IMR-90 (cell line): ENCODE results near the gene ALDH3A2. TPM values are rescaled to one million over a fixed set of nuclear protein-coding genes. Genes with fewer than 3 reads are reported as not detected.
A peak's percentile ranks its signal among the peaks of the same experiment; 100 is the strongest.

Experiments used
- ATAC-seq: fragments of 200-7000 bp; cut with Tn5 transposase; 2 replicates; pipeline ENCODE4 v1.9.1; 2020; ENCODE audit warnings: low read depth, mild to moderate bottlenecking, moderate library complexity
- BruUV-seq: library from RNA; stranded (reverse); fragments of 400-500 nt; replicated peaks from 2 replicates; lab custom pipeline; 2021; lab: Mats Ljungman, UMichigan
- CTCF ChIA-PET: fragments of 300-600 bp; formaldehyde crosslinking; extraction: SDS; loops from one replicate; lab custom pipeline; 2021; ENCODE audit warnings: antibody characterized with exemption; lab: Yijun Ruan, JAX
- POLR2A ChIA-PET: fragments of 300-600 bp; sonication (Branson Sonifier 250); formaldehyde crosslinking; loops from one replicate; lab custom pipeline; 2022; ENCODE audit warnings: antibody characterized with exemption; ENCODE audit not compliant: unreplicated experiment; lab: Charles Lee
- DNase-seq: peaks from one replicate; pipeline ENCODE4 v3.0.0; 2013
- H2AFZ ChIP-seq: replicated peaks from 2 replicates; pipeline ENCODE3; 2013; ENCODE audit warnings: low read length, mild to moderate bottlenecking; ENCODE audit not compliant: poor library complexity
- H2AK5ac ChIP-seq: 2 replicates; pipeline ENCODE4 v1.6.1; 2013; ENCODE audit warnings: low read depth, low read length, inconsistent platforms
- H2AK9ac ChIP-seq: replicated peaks from 2 replicates; pipeline ENCODE3; 2013; ENCODE audit warnings: mild to moderate bottlenecking, low read depth, low read length, moderate library complexity; ENCODE audit not compliant: poor library complexity
- H2BK120ac ChIP-seq: 2 replicates; pipeline ENCODE4 v1.6.1; 2013; ENCODE audit warnings: low read depth, low read length, inconsistent platforms
- H2BK15ac ChIP-seq: 3 replicates; pipeline ENCODE4 v1.6.1; 2013; ENCODE audit warnings: low read depth, low read length, inconsistent platforms
- H2BK20ac ChIP-seq: 2 replicates; pipeline ENCODE4 v1.6.1; 2013; ENCODE audit warnings: low read depth, mild to moderate bottlenecking, inconsistent platforms, low read length, moderate library complexity
- H2BK5ac ChIP-seq: 2 replicates; pipeline ENCODE4 v1.6.1; 2013; ENCODE audit warnings: mild to moderate bottlenecking, low read depth, low read length, inconsistent platforms; ENCODE audit not compliant: poor library complexity, severe bottlenecking
- H3K14ac ChIP-seq: replicated peaks from 2 replicates; pipeline ENCODE4 v1.6.1; 2013; ENCODE audit warnings: low read depth, low read length, inconsistent platforms
- H3K18ac ChIP-seq: 2 replicates; pipeline ENCODE4 v1.6.1; 2013; ENCODE audit warnings: low read depth, low read length, control low read depth
- H3K23ac ChIP-seq: 2 replicates; pipeline ENCODE4 v1.6.1; 2013; ENCODE audit warnings: low read depth, low read length, inconsistent platforms
- H3K27ac ChIP-seq: 2 replicates; pipeline ENCODE4 v1.5.1; 2013; ENCODE audit warnings: mild to moderate bottlenecking, control low read depth, low read length; ENCODE audit not compliant: insufficient read depth
- H3K27me3 ChIP-seq: 2 replicates; pipeline ENCODE4 v1.6.1; 2013; ENCODE audit warnings: low read length; ENCODE audit not compliant: control insufficient read depth, insufficient read depth
- H3K36me3 ChIP-seq: 2 replicates; pipeline ENCODE4 v1.6.1; 2013; ENCODE audit warnings: low read length, mixed read lengths; ENCODE audit not compliant: control insufficient read depth, insufficient read depth
- H3K4ac ChIP-seq: 2 replicates; pipeline ENCODE4 v1.6.1; 2013; ENCODE audit warnings: low read depth, low read length, inconsistent platforms
- H3K4me1 ChIP-seq: 2 replicates; pipeline ENCODE4 v1.6.1; 2013; ENCODE audit warnings: low read length, mixed read lengths; ENCODE audit not compliant: control insufficient read depth, insufficient read depth
- H3K4me2 ChIP-seq: 2 replicates; pipeline ENCODE4 v1.6.1; 2013; ENCODE audit warnings: low read depth, mild to moderate bottlenecking, control low read depth, low read length, moderate library complexity
- H3K4me3 ChIP-seq: 2 replicates; pipeline ENCODE4 v1.5.1; 2013; ENCODE audit warnings: low read depth, mild to moderate bottlenecking, control low read depth, low read length, moderate library complexity; ENCODE audit not compliant: insufficient read depth
- H3K56ac ChIP-seq: 2 replicates; pipeline ENCODE4 v1.6.1; 2013; ENCODE audit warnings: low read length, inconsistent platforms; ENCODE audit not compliant: insufficient read depth; ENCODE audit errors: extremely low read depth
- H3K79me1 ChIP-seq, 2 experiments: 2 replicates each; pipeline ENCODE4 v1.6.1; 2013; ENCODE audit warnings: low read length in 2 of 2, inconsistent platforms in 1 of 2, low read depth in 1 of 2
- H3K9ac ChIP-seq: 2 replicates; pipeline ENCODE4 v1.6.1; 2013; ENCODE audit warnings: low read depth, low read length, control low read depth
- H3K9me1 ChIP-seq: 2 replicates; pipeline ENCODE4 v1.6.1; 2013; ENCODE audit warnings: low read length, inconsistent platforms; ENCODE audit not compliant: insufficient read depth
- H3K9me3 ChIP-seq: 2 replicates; pipeline ENCODE4 v1.6.1; 2013; ENCODE audit warnings: low read length; ENCODE audit not compliant: control insufficient read depth, insufficient read depth
- H4K20me1 ChIP-seq: 2 replicates; pipeline ENCODE4 v1.6.1; 2013; ENCODE audit warnings: low read length, inconsistent platforms; ENCODE audit not compliant: insufficient read depth
- H4K5ac ChIP-seq: 2 replicates; pipeline ENCODE4 v1.6.1; 2013; ENCODE audit warnings: mild to moderate bottlenecking, low read depth, low read length, control low read depth
- H4K8ac ChIP-seq, 2 experiments: 2 replicates each; pipeline ENCODE4 v1.6.1; 2013; ENCODE audit warnings: low read depth in 2 of 2, low read length in 2 of 2, control low read depth in 1 of 2, inconsistent platforms in 1 of 2
- H4K91ac ChIP-seq: 2 replicates; pipeline ENCODE4 v1.6.1; 2013; ENCODE audit warnings: low read depth, low read length, inconsistent platforms; ENCODE audit not compliant: insufficient read depth
- CEBPB ChIP-seq: IDR thresholded peaks from 2 replicates; pipeline ENCODE4 v1.6.1; 2012; ENCODE audit warnings: low read depth, low read length, improper control_type of control experiment
- CHD1 ChIP-seq: IDR thresholded peaks from 2 replicates; pipeline ENCODE4 v1.6.1; 2012; ENCODE audit warnings: low read depth, low read length, improper control_type of control experiment
- CTCF ChIP-seq: conservative IDR thresholded peaks from 2 replicates; pipeline ENCODE4 v1.5.1; 2012; ENCODE audit warnings: mild to moderate bottlenecking, low read depth, low read length, improper control_type of control experiment
- FOS ChIP-seq: fragments of 150-350 bp; IDR thresholded peaks from 2 replicates; pipeline ENCODE4 v1.6.1; 2016; ENCODE audit warnings: low read depth, low read length
- MAFK ChIP-seq: IDR thresholded peaks from 2 replicates; pipeline ENCODE4 v1.6.1; 2012; ENCODE audit warnings: low read depth, low read length, improper control_type of control experiment
- MXI1 ChIP-seq: IDR thresholded peaks from 2 replicates; pipeline ENCODE4 v1.6.1; 2012; ENCODE audit warnings: low read depth, mild to moderate bottlenecking, low read length, moderate library complexity, borderline replicate concordance
- NFE2L2 ChIP-seq: fragments of 150-350 bp; IDR thresholded peaks from 2 replicates; pipeline ENCODE4 v1.6.1; 2016; ENCODE audit warnings: low read depth, mild to moderate bottlenecking, low read length
- POLR2A ChIP-seq: IDR thresholded peaks from 2 replicates; pipeline ENCODE4 v1.6.1; 2012; ENCODE audit warnings: mild to moderate bottlenecking, low read depth, low read length
- RAD21 ChIP-seq: IDR thresholded peaks from 2 replicates; pipeline ENCODE4 v1.6.1; 2012; ENCODE audit warnings: low read length, improper control_type of control experiment
- RFX5 ChIP-seq: IDR thresholded peaks from 2 replicates; pipeline ENCODE4 v1.8.0; 2012; ENCODE audit warnings: low read depth, mild to moderate bottlenecking, low read length, moderate library complexity
- USF2 ChIP-seq: fragments of 150-350 bp; IDR thresholded peaks from 2 replicates; pipeline ENCODE4 v1.6.1; 2017; ENCODE audit warnings: mild to moderate bottlenecking, antibody characterized with exemption, low read length, low read depth
- WGBS, 2 experiments: methylation state at CpG; one replicate each; pipeline versions ENCODE4 v1.1.5 to v1.1.7; 2013; ENCODE audit warnings: missing lambda C conversion rate in 2 of 2; ENCODE audit not compliant: insufficient read length in 1 of 2; ENCODE audit errors: extremely low coverage in 2 of 2; 5-methylcytosine and 5-hydroxymethylcytosine counted together
- dilution Hi-C: fragments of 300-500 bp; cut with HindIII; formaldehyde crosslinking; loops from one replicate; pipeline ENCODE4 v1.14.3; 2018; ENCODE audit warnings: low sequenced_read_pairs; ENCODE audit not compliant: unreplicated experiment
- in situ Hi-C: fragments of 300-500 bp; cut with MboI; formaldehyde crosslinking; loops from 3 replicates; pipeline ENCODE4 v1.14.3; 2019; ENCODE audit warnings: low sequenced_read_pairs, inconsistent platforms, mixed read lengths
- intact Hi-C: fragments of 100-400 bp; cut with micrococcal nuclease; formaldehyde crosslinking; loops from 2 replicates; pipeline ENCODE4 v1.10.0; 2022
- polyA plus RNA-seq, 3 experiments: library from polyadenylated mRNA; depleted of rRNA; stranded (reverse); fragments of >200 nt; gene quantifications; 2 replicates each; pipeline ENCODE4 v1.2.3, GENCODE V29; 2012; ENCODE audit warnings: low replicate concordance in 1 of 3
- total RNA-seq: library from RNA; depleted of rRNA; stranded (reverse); fragments of >200 nt; gene quantifications from 2 replicates; pipeline ENCODE4 v1.2.3, GENCODE V29; 2012

ALDH3A2 gene
- total and polyA plus RNA-seq, 2 of the 4 experiments (the other 2 are of a cell fraction) = 4.0 to 7.9 TPM

DNA sequence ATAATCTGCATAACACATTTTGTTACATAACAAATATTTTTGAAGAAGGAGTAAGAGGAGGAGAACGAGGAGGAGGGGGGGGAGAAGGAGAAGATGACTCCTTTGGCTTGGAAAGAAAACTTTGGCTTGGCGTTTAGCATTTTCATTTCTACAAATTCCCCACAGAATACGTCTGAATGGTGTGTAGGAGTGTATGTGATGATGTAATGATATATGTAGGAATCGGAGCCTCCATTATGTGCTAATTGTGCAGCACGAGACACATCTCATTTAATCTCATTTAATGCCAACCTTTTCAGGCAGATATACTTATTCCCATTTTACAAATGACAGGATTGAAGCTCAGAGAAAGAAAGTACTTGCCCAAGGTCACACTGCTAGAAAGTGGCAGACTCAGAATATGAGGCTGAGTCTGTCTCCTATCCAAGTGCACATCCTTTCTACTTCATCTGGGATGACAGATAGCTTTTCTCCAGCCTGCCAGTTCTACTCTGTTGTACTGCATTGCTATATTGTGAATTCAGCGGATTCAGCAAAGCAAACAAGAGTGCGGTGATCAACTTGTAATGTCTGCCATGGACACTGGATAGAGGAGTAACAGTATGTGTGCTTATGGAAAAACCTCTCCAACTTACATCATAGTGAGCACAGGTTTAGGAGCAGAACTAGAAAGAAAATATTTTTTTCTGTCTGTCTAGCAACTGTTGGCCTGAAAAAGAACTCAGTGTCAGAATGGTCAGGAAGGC lies 78.3 kb downstream of the ALDH3A2 start:
- Histone ChIP-seq H4K91ac (no peak overlapping the region), H2BK20ac (peak overlapping the region; percentile 11; the same call in 1 of the 2 replicates), H3K27me3 (peaks cover 20% of the 10 kb centered on the region), H2AK5ac (no peak overlapping the region), H3K27ac (peak overlapping the region; percentile 88; the same call in 1 of the 2 replicates), H3K4me1 (peaks cover 11% of the 10 kb centered on the region; the same call in 1 of the 2 replicates), H3K9me3 (peaks cover 2% of the 10 kb centered on the region; the same call in 1 of the 2 replicates), H4K20me1 (no peaks in the 10 kb centered on the region), H3K18ac (peak overlapping the region; percentile 83; the same call in 1 of the 2 replicates), H4K8ac (peak overlapping the region in 1 of 2 experiments; percentile 24; a peak in 1 of 4 replicates), H3K4me3 (no peak overlapping the region), H3K36me3 (no peaks in the 10 kb centered on the region), H2AFZ (no peak overlapping the region), H3K4me2 (no peak overlapping the region), H3K14ac (no peak overlapping the region), H2AK9ac (no peak overlapping the region), H4K5ac (peak overlapping the region; percentile 77; the same call in 1 of the 2 replicates), H3K79me1 (no peaks in the 10 kb centered on the region), H3K4ac (no peak overlapping the region), H3K9ac (no peak overlapping the region), H3K23ac (no peak overlapping the region), H3K9me1 (0 out of 2 replicates have a peak, but pooled peaks cover 4% of the 10 kb centered on the region), H2BK5ac (no peak overlapping the region), H2BK120ac (peak overlapping the region; percentile 16), H3K56ac (no peak overlapping the region), H2BK15ac (no peak overlapping the region)
- intact Hi-C loops (no loop called here), in situ Hi-C loops (no loop called here), dilution Hi-C loops (no loop called here)
- POLR2A ChIA-PET = no interaction called here
- WGBS, 2 experiments = no CpG with 5 or more reads among the region's 7 CpGs
- TF ChIP-seq FOS = no peak
- TF ChIP-seq RFX5 = no peak
- no peak for TF ChIP-seq CTCF
- TF ChIP-seq CHD1 = no peak
- TF ChIP-seq NFE2L2 = no peak
- no peak for TF ChIP-seq USF2
- TF ChIP-seq POLR2A = no peak
- TF ChIP-seq RAD21 = no peak
- no peak for TF ChIP-seq MAFK
- TF ChIP-seq CEBPB = no peak
- TF ChIP-seq MXI1 = no peak
- CTCF ChIA-PET = no interaction called here
- ATAC-seq (no peak), DNase-seq (no peak)
- no TSS peak for BruUV-seq
